Karpas-422 (cell line): Measurements from ENCODE around the gene SEPSECS. TPM values are rescaled to one million over a fixed set of nuclear protein-coding genes. Genes with fewer than 3 reads are reported as not detected.

Source experiments
- DNase-seq: peaks from one replicate; pipeline ENCODE4 v3.0.0-alpha.2; 2015
- H2AFZ ChIP-seq: fragments of 200-600 bp; sonication (generic); 2 replicates; pipeline ENCODE4 v1.6.1; 2014; ENCODE audit warnings: antibody characterized with exemption, low read length, mixed read lengths
- H3K27ac ChIP-seq: fragments of 200-600 bp; sonication (generic); 2 replicates; pipeline ENCODE4 v1.5.1; 2014; ENCODE audit warnings: mild to moderate bottlenecking, low read length, moderate library complexity
- H3K27me3 ChIP-seq: fragments of 200-600 bp; sonication (generic); 2 replicates; pipeline ENCODE4 v1.6.1; 2014; ENCODE audit warnings: low read length, mixed read lengths
- H3K36me3 ChIP-seq: fragments of 200-600 bp; sonication (generic); 2 replicates; pipeline ENCODE4 v1.6.1; 2014; ENCODE audit warnings: low read length, mixed read lengths; ENCODE audit not compliant: insufficient read depth
- H3K4me1 ChIP-seq: fragments of 200-600 bp; sonication (generic); 2 replicates; pipeline ENCODE4 v1.6.1; 2014; ENCODE audit warnings: mild to moderate bottlenecking, low read length, mixed read lengths
- H3K4me2 ChIP-seq: fragments of 200-600 bp; sonication (generic); 2 replicates; pipeline ENCODE4 v1.6.1; 2014; ENCODE audit warnings: low read length, low read depth, mild to moderate bottlenecking; ENCODE audit not compliant: poor library complexity, severe bottlenecking
- H3K4me3 ChIP-seq: fragments of 200-600 bp; sonication (generic); 2 replicates; pipeline ENCODE4 v1.5.1; 2014; ENCODE audit warnings: mild to moderate bottlenecking, antibody characterized with exemption, low read length, mixed read lengths
- H3K79me2 ChIP-seq: fragments of 200-600 bp; sonication (generic); 2 replicates; pipeline ENCODE4 v1.6.1; 2014; ENCODE audit warnings: mild to moderate bottlenecking, low read length, mixed read lengths
- H3K9ac ChIP-seq: fragments of 200-600 bp; sonication (generic); 2 replicates; pipeline ENCODE4 v1.6.0; 2014; ENCODE audit warnings: low read length
- H3K9me2 ChIP-seq: fragments of 200-600 bp; sonication (generic), shearing (Covaris generic); replicated peaks from 2 replicates; pipeline ENCODE4 v1.6.0; 2014; ENCODE audit warnings: mild to moderate bottlenecking, low read length, moderate library complexity; ENCODE audit not compliant: insufficient read depth
- H3K9me3 ChIP-seq: fragments of 300-700, 200-600 bp; sonication (generic); 2 replicates; pipeline ENCODE4 v1.6.1; 2014; ENCODE audit warnings: low read length, mixed read lengths
- H4K20me1 ChIP-seq: fragments of 200-600 bp; sonication (generic); 2 replicates; pipeline ENCODE4 v1.6.1; 2014; ENCODE audit warnings: mild to moderate bottlenecking, antibody characterized with exemption, low read length, low read depth; ENCODE audit not compliant: insufficient read depth
- total RNA-seq: library from RNA; depleted of rRNA; stranded (reverse); fragments of >200 nt; shearing (Covaris generic); gene quantifications from 2 replicates; pipeline ENCODE4 v1.2.3, GENCODE V29; 2014; ENCODE audit warnings: low replicate concordance

SEPSECS gene
- total RNA-seq, 1 experiment from 2014 or later: 11.1 TPM

- H3K27me3 ChIP-seq: no peaks in the 10 kb centered on the region
These were observed 37.0 kb downstream of the SEPSECS start for GRCh38 chr4:25123236-25123635.

GRCh38 chr4:25120146-25120940 lies 39.9 kb downstream of the SEPSECS start:
- Histone ChIP-seq H3K36me3 (peaks cover 7% of the 10 kb centered on the region; the same call in 1 of the 2 replicates), H3K9ac (no peak overlapping the region), H3K4me2 (no peak overlapping the region), H3K79me2 (no peaks in the 10 kb centered on the region), H3K9me2 (no peaks in the 10 kb centered on the region), H3K27me3 (no peaks in the 10 kb centered on the region), H4K20me1 (no peaks in the 10 kb centered on the region), H3K9me3 (no peaks in the 10 kb centered on the region), H2AFZ (no peak overlapping the region), H3K4me1 (no peaks in the 10 kb centered on the region), H3K27ac (no peak overlapping the region), H3K4me3 (no peak overlapping the region)
- no peak for DNase-seq

More at GRCh38 chr4:25123236-25123635, 37.0 kb downstream of the SEPSECS start:
- Histone ChIP-seq H3K36me3 (peaks cover 7% of the 10 kb centered on the region; the same call in 1 of the 2 replicates), H3K27ac (no peak overlapping the region), H2AFZ (no peak overlapping the region), H3K4me2 (no peak overlapping the region), H4K20me1 (no peaks in the 10 kb centered on the region), H3K79me2 (no peaks in the 10 kb centered on the region), H3K9ac (no peak overlapping the region), H3K4me3 (no peak overlapping the region), H3K4me1 (no peaks in the 10 kb centered on the region), H3K9me3 (no peaks in the 10 kb centered on the region), H3K9me2 (no peaks in the 10 kb centered on the region)
- DNase-seq: no peak

GRCh38 chr4:25117716-25118472 lies 42.4 kb downstream of the SEPSECS start:
- no peak for DNase-seq
- Histone ChIP-seq H3K4me2 (no peak overlapping the region), H3K9ac (no peak overlapping the region), H3K9me3 (no peaks in the 10 kb centered on the region), H3K27me3 (no peaks in the 10 kb centered on the region), H3K9me2 (no peaks in the 10 kb centered on the region), H3K36me3 (no peaks in the 10 kb centered on the region), H3K27ac (no peak overlapping the region), H4K20me1 (no peaks in the 10 kb centered on the region), H3K79me2 (no peaks in the 10 kb centered on the region), H3K4me1 (no peaks in the 10 kb centered on the region), H2AFZ (no peak overlapping the region), H3K4me3 (no peak overlapping the region)

- Histone ChIP-seq H3K79me2 (no peaks in the 10 kb centered on the region), H2AFZ (no peak overlapping the region), H3K4me1 (no peaks in the 10 kb centered on the region), H3K27me3 (no peaks in the 10 kb centered on the region), H4K20me1 (no peaks in the 10 kb centered on the region), H3K9ac (no peak overlapping the region), H3K9me2 (no peaks in the 10 kb centered on the region), H3K27ac (no peak overlapping the region), H3K4me2 (no peak overlapping the region), H3K4me3 (no peak overlapping the region), H3K9me3 (no peaks in the 10 kb centered on the region), H3K36me3 (no peaks in the 10 kb centered on the region)
- DNase-seq: no peak
These were observed 43.0 kb downstream of the SEPSECS start for GRCh38 chr4:25117274-25117673.

- Histone ChIP-seq H3K4me3 (no peak overlapping the region), H3K36me3 (no peaks in the 10 kb centered on the region), H3K9me3 (no peaks in the 10 kb centered on the region), H4K20me1 (no peaks in the 10 kb centered on the region), H3K79me2 (no peaks in the 10 kb centered on the region), H3K9ac (no peak overlapping the region), H3K4me2 (no peak overlapping the region), H3K27me3 (no peaks in the 10 kb centered on the region), H3K27ac (no peak overlapping the region), H3K4me1 (no peaks in the 10 kb centered on the region), H3K9me2 (no peaks in the 10 kb centered on the region), H2AFZ (no peak overlapping the region)
- DNase-seq: no peak
These were observed 46.0 kb downstream of the SEPSECS start for GRCh38 chr4:25113915-25114904.

GRCh38 chr4:25112995-25113380 lies 47.3 kb downstream of the SEPSECS start:
- no peaks in the 10 kb centered on the region for H3K79me2 ChIP-seq
- H3K36me3 ChIP-seq: no peaks in the 10 kb centered on the region
- H3K4me1 ChIP-seq: no peaks in the 10 kb centered on the region
- no peaks in the 10 kb centered on the region for H4K20me1 ChIP-seq
- no peak for DNase-seq
- no peak overlapping the region for H2AFZ ChIP-seq
- H3K27me3 ChIP-seq: no peaks in the 10 kb centered on the region
- no peak overlapping the region for H3K4me2 ChIP-seq
- no peaks in the 10 kb centered on the region for H3K9me3 ChIP-seq
- no peak overlapping the region for H3K9ac ChIP-seq
- no peak overlapping the region for H3K27ac ChIP-seq
- H3K4me3 ChIP-seq: no peak overlapping the region
- H3K9me2 ChIP-seq: no peaks in the 10 kb centered on the region

GRCh38 chr4:25112366-25112994 lies 47.8 kb downstream of the SEPSECS start:
- H3K79me2 ChIP-seq: no peaks in the 10 kb centered on the region
- H3K27ac ChIP-seq: no peak overlapping the region
- H4K20me1 ChIP-seq: no peaks in the 10 kb centered on the region
- H3K4me3 ChIP-seq: no peak overlapping the region
- H3K9ac ChIP-seq: no peak overlapping the region
- no peaks in the 10 kb centered on the region for H3K27me3 ChIP-seq
- H3K4me1 ChIP-seq: no peaks in the 10 kb centered on the region
- H3K9me2 ChIP-seq: no peaks in the 10 kb centered on the region
- no peak for DNase-seq
- H2AFZ ChIP-seq: no peak overlapping the region
- no peak overlapping the region for H3K4me2 ChIP-seq
- no peaks in the 10 kb centered on the region for H3K36me3 ChIP-seq
- H3K9me3 ChIP-seq: no peaks in the 10 kb centered on the region
